Stomach (tissue), 9 donors: ENCODE results near the gene TMEM165. TPM values are rescaled to one million over a fixed set of nuclear protein-coding genes. Genes with fewer than 3 reads are reported as not detected.
A peak's percentile ranks its signal among the peaks of the same experiment; 100 is the strongest.

Experiments
- DNase-seq, 2 donors: peaks; one replicate each; pipeline versions ENCODE4 v3.0.0 to v3.0.0-alpha.2; 2013 to 2019
- H3K27ac ChIP-seq, 5 donors: fragments of 200-600 bp in 4 of 5; sonication (generic) in 4 of 5; one replicate each; pipeline ENCODE4 v1.5.1; 2013 to 2019; ENCODE audit warnings: mild to moderate bottlenecking in 1 of 5, moderate library complexity in 1 of 5
- H3K27me3 ChIP-seq, 3 donors: fragments of 200-600 bp; sonication (generic); one replicate each; pipeline ENCODE4 v1.5.1; 2017 to 2019; ENCODE audit warnings: mixed run types in 1 of 3
- H3K36me3 ChIP-seq, 4 donors: fragments of 200-600 bp; sonication (generic); 1 replicate in 3 of 4; 2 replicates in 1 of 4; pipeline ENCODE4 v1.5.1; 2016 to 2019
- H3K4me1 ChIP-seq, 4 donors: fragments of 200-600 bp; sonication (generic); one replicate each; pipeline ENCODE4 v1.5.1; 2016 to 2019
- H3K4me3 ChIP-seq, 4 donors: fragments of 200-600 bp; sonication (generic) in 3 of 4; one replicate each; pipeline ENCODE4 v1.5.1; 2016 to 2019; ENCODE audit warnings: mild to moderate bottlenecking in 1 of 4
- H3K9me3 ChIP-seq, 4 donors: fragments of 200-600 bp; sonication (generic); one replicate each; pipeline ENCODE4 v1.5.1; 2016 to 2019
- EP300 ChIP-seq: sonication (generic); formaldehyde crosslinking; IDR thresholded peaks from one replicate; pipeline ENCODE4 v1.6.1; 2017; ENCODE audit warnings: antibody characterized with exemption
- POLR2A ChIP-seq, 4 donors: fragments of 450-650 bp; IDR thresholded peaks; one replicate each; pipeline ENCODE4 v1.6.1; 2016; ENCODE audit warnings: antibody characterized with exemption in 4 of 4, control low read depth in 2 of 4, mild to moderate bottlenecking in 1 of 4, moderate library complexity in 1 of 4
- POLR2AphosphoS5 ChIP-seq, 3 donors: sonication (generic); formaldehyde crosslinking; IDR thresholded peaks; one replicate each; pipeline ENCODE4 v1.6.1; 2016; ENCODE audit warnings: antibody characterized with exemption in 3 of 3
- WGBS, 5 donors: extraction: QIAGEN DNeasy Blood & Tissue Kit in 3 of 5; methylation state at CpG; one replicate each; pipeline versions ENCODE4 v1.1.5 to v1.1.7; 2013 to 2018; 5-methylcytosine and 5-hydroxymethylcytosine counted together
- intact Hi-C: fragments of 100-400 bp; cut with DNase I; formaldehyde crosslinking; loops from one replicate; pipeline ENCODE4 v1.15.1; 2023; ENCODE audit warnings: low total_unique reads
- polyA plus RNA-seq, 3 donors: library from polyadenylated mRNA; stranded (reverse); fragments of 200-250 nt; gene quantifications; one replicate each; pipeline ENCODE4 v1.2.3, GENCODE V29; 2013
- total RNA-seq, 5 donors: library from RNA; depleted of rRNA; stranded (reverse); fragments of >200 nt; gene quantifications; one replicate each; pipeline versions ENCODE4 v1.1.0 to v1.2.3, GENCODE V29; 2014 to 2016
- TF ChIP-seq, protein P1 (sequence below), 7 experiments: fragments of 450-650 bp in 4 of 7; fragments of 200-600 bp in 3 of 7; sonication (generic) in 3 of 7; IDR thresholded peaks; one replicate each; pipeline ENCODE4 v1.5.1; 2016 to 2019; ENCODE audit warnings: antibody characterized with exemption in 7 of 7, control low read depth in 2 of 7, mild to moderate bottlenecking in 1 of 7
- donor health status: healthy with polysubstance abuse.
- donor health status: Bipolar disorder and iron deficiency.
- donor health status: healthy.

TMEM165 gene
- total and polyA plus RNA-seq, 8 donors: 21.6 to 365 (median 107) TPM

GRCh38 chr4:55447831-55448230 lies 52.1 kb downstream of the TMEM165 start:
- 63 to 83% (median 76%) methylated on average over 1 of the region's 1 CpG for WGBS, 5 donors
- DNase-seq: peak in 1 of 2 donors; percentile 32
- H3K4me1 ChIP-seq: peaks cover 0 to 7% (median 3%) of the 10 kb centered on the region in 4 donors
- H3K27me3 ChIP-seq: no peaks in the 10 kb centered on the region
- intact Hi-C loops: no loop called here
- no peak overlapping the region for H3K27ac ChIP-seq
- TF ChIP-seq POLR2A (IDR thresholded peaks at IDR 0.05) (no peak), POLR2AphosphoS5 (IDR thresholded peaks at IDR 0.05) (no peak), EP300 (no peak)
- TF ChIP-seq, protein P1, sequence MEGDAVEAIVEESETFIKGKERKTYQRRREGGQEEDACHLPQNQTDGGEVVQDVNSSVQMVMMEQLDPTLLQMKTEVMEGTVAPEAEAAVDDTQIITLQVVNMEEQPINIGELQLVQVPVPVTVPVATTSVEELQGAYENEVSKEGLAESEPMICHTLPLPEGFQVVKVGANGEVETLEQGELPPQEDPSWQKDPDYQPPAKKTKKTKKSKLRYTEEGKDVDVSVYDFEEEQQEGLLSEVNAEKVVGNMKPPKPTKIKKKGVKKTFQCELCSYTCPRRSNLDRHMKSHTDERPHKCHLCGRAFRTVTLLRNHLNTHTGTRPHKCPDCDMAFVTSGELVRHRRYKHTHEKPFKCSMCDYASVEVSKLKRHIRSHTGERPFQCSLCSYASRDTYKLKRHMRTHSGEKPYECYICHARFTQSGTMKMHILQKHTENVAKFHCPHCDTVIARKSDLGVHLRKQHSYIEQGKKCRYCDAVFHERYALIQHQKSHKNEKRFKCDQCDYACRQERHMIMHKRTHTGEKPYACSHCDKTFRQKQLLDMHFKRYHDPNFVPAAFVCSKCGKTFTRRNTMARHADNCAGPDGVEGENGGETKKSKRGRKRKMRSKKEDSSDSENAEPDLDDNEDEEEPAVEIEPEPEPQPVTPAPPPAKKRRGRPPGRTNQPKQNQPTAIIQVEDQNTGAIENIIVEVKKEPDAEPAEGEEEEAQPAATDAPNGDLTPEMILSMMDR (IDR thresholded peaks at IDR 0.05): no peak
- H3K36me3 ChIP-seq: peaks cover 18 to 82% (median 77%) of the 10 kb centered on the region in 4 donors
- H3K9me3 ChIP-seq: no peaks in the 10 kb centered on the region
- H3K4me3 ChIP-seq: no peak overlapping the region

DNA sequence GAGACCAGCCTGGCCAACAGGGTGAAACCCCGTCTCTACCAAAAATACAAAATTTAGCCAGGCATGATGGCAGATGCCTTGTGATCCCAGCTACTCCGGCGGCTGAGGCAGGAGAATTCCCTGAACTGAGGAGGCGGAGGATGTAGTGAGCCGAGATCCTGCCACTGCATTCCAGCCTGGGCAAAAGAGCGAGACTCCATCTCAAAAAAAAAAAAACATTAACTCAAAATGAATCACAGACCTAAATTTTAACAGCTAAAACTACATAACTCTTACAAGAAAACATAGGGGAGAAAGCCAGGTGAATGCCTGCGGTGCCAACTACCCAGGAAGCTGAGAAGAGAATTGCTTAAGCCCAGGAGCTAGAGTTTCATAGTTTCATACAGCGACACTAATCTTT lies 54.8 kb downstream of the TMEM165 start:
- intact Hi-C loops: no loop called here
- peaks cover 0 to 7% (median 3%) of the 10 kb centered on the region in 4 donors for H3K4me1 ChIP-seq
- H3K36me3 ChIP-seq: peaks cover 19 to 83% (median 73%) of the 10 kb centered on the region in 4 donors
- no peak overlapping the region for H3K27ac ChIP-seq
- H3K9me3 ChIP-seq: no peaks in the 10 kb centered on the region
- TF ChIP-seq EP300: no peak
- no peak for TF ChIP-seq POLR2A (IDR thresholded peaks at IDR 0.05)
- TF ChIP-seq, protein P1 (IDR thresholded peaks at IDR 0.05): no peak
- TF ChIP-seq POLR2AphosphoS5 (IDR thresholded peaks at IDR 0.05): no peak
- no peak for DNase-seq
- H3K4me3 ChIP-seq: no peak overlapping the region
- H3K27me3 ChIP-seq: no peaks in the 10 kb centered on the region
- WGBS, 5 donors: 72 to 98% (median 90%) methylated on average over 8 of the region's 8 CpGs

DNA sequence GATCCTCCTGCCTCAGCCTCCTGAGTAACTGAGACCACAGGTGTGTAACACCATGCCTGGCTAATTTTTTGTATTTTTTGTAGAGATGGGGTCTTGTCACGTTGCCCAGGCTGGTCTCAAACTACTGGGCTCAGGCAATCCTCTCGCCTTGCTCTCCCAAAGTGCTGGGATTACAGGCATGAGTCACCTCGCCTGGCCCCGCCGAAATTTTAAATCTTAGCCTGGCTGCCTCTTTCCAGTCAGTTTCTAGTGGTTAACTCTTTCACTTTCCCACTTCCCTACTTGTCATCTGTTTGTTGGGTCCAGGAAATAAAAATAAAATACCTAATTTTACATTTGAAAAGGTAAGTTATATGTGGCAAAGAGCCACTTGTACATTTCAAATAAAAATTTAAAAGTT lies 62.4 kb downstream of the TMEM165 start:
- 65 to 89% (median 69%) methylated on average over 5 of the region's 5 CpGs for WGBS, 5 donors
- DNase-seq: no peak
- no peaks in the 10 kb centered on the region for H3K27me3 ChIP-seq

GRCh38 chr4:55458611-55459010 lies 62.9 kb downstream of the TMEM165 start:
- TF ChIP-seq, protein P1 (IDR thresholded peaks at IDR 0.05): no peak
- TF ChIP-seq EP300: no peak
- no peak for TF ChIP-seq POLR2A (IDR thresholded peaks at IDR 0.05)
- no peak for TF ChIP-seq POLR2AphosphoS5 (IDR thresholded peaks at IDR 0.05)
- intact Hi-C loops: no loop called here
- no peak overlapping the region for H3K27ac ChIP-seq
- 76 to 85% (median 80%) methylated on average over 2 of the region's 2 CpGs for whole genome bisulfite sequencing, 5 donors
- no peaks in the 10 kb centered on the region for H3K9me3 ChIP-seq
- no peaks in the 10 kb centered on the region for H3K4me1 ChIP-seq
- peaks cover 3 to 66% (median 25%) of the 10 kb centered on the region in 4 donors for H3K36me3 ChIP-seq
- H3K4me3 ChIP-seq: no peak overlapping the region
- no peaks in the 10 kb centered on the region for H3K27me3 ChIP-seq
- no peak for DNase-seq

More for the DNA sequence above, 62.4 kb downstream of the TMEM165 start:
- Histone ChIP-seq H3K9me3 (no peaks in the 10 kb centered on the region), H3K27ac (no peak overlapping the region), H3K36me3 (peaks cover 3 to 64% (median 28%) of the 10 kb centered on the region in 4 donors), H3K4me1 (no peaks in the 10 kb centered on the region), H3K4me3 (no peak overlapping the region)
- TF ChIP-seq EP300 (no peak), POLR2AphosphoS5 (IDR thresholded peaks at IDR 0.05) (no peak), POLR2A (IDR thresholded peaks at IDR 0.05) (no peak)
- TF ChIP-seq, protein P1 (IDR thresholded peaks at IDR 0.05): no peak
- intact Hi-C loops: no loop called here
